OCI-LY7 (cell line): ENCODE results near the gene PICALM. TPM values are rescaled to one million over a fixed set of nuclear protein-coding genes. Genes with fewer than 3 reads are reported as not detected.

Experiments
- BruUV-seq: library from RNA; stranded (reverse); fragments of 400-500 nt; replicated peaks from 2 replicates; lab custom pipeline; 2021; lab: Mats Ljungman, UMichigan
- CTCF ChIA-PET: fragments of 300-600 bp; sonication (Branson Sonifier 250); formaldehyde crosslinking; loops from one replicate; lab custom pipeline; 2022; ENCODE audit warnings: antibody characterized with exemption; ENCODE audit not compliant: unreplicated experiment; lab: Charles Lee
- POLR2A ChIA-PET: fragments of 300-600 bp; sonication (Branson Sonifier 250); formaldehyde crosslinking; loops from one replicate; lab custom pipeline; 2022; ENCODE audit warnings: antibody characterized with exemption; lab: Charles Lee
- DNase-seq: peaks from one replicate; pipeline ENCODE4 v3.0.0-alpha.2; 2015; ENCODE audit warnings: low spot score
- H2AFZ ChIP-seq: fragments of 200-600 bp; sonication (generic), shearing (Covaris generic); 2 replicates; pipeline ENCODE4 v1.6.1; 2014; ENCODE audit warnings: mild to moderate bottlenecking, antibody characterized with exemption, low read length, moderate library complexity
- H3K27ac ChIP-seq: fragments of 200-600 bp; sonication (generic); 2 replicates; pipeline ENCODE4 v1.5.1; 2014; ENCODE audit warnings: mixed run types, low read depth, mild to moderate bottlenecking, moderate library complexity, low read length, inconsistent platforms; ENCODE audit not compliant: poor library complexity, severe bottlenecking
- H3K36me3 ChIP-seq: fragments of 200-600 bp; sonication (generic); 2 replicates; pipeline ENCODE4 v1.6.1; 2014; ENCODE audit warnings: mild to moderate bottlenecking, antibody characterized with exemption, low read length, moderate library complexity, mixed read lengths; ENCODE audit not compliant: insufficient read depth
- H3K4me1 ChIP-seq: fragments of 200-600 bp; sonication (generic); 2 replicates; pipeline ENCODE4 v1.5.1; 2014; ENCODE audit warnings: mild to moderate bottlenecking, low read length; ENCODE audit not compliant: insufficient read depth, poor library complexity, severe bottlenecking
- H3K4me2 ChIP-seq: fragments of 200-600 bp; sonication (generic); 2 replicates; pipeline ENCODE4 v1.6.1; 2014; ENCODE audit warnings: mild to moderate bottlenecking, low read length
- H3K4me3 ChIP-seq: fragments of 200-600 bp; sonication (generic); 2 replicates; pipeline ENCODE4 v1.5.1; 2014; ENCODE audit warnings: mild to moderate bottlenecking, low read depth, low read length; ENCODE audit not compliant: poor library complexity, severe bottlenecking
- H3K79me2 ChIP-seq: fragments of 200-600 bp; sonication (generic); 2 replicates; pipeline ENCODE4 v1.6.1; 2016; ENCODE audit warnings: low read depth, mild to moderate bottlenecking, low read length, moderate library complexity, mixed read lengths; ENCODE audit not compliant: insufficient read depth
- H3K9me2 ChIP-seq: fragments of 200-600 bp; sonication (generic); 2 replicates; pipeline ENCODE4 v1.6.1; 2016; ENCODE audit warnings: mild to moderate bottlenecking, low read length, mixed read lengths; ENCODE audit not compliant: insufficient read depth
- H3K9me3 ChIP-seq: fragments of 200-600 bp; sonication (generic); 2 replicates; pipeline ENCODE4 v1.6.1; 2014; ENCODE audit warnings: mild to moderate bottlenecking, mixed run types, low read length, mixed read lengths
- H4K20me1 ChIP-seq: fragments of 200-600 bp; sonication (generic); 2 replicates; pipeline ENCODE4 v1.6.1; 2014; ENCODE audit warnings: mild to moderate bottlenecking, antibody characterized with exemption, low read length, moderate library complexity, mixed read lengths; ENCODE audit not compliant: insufficient read depth
- EZH2phosphoT487 ChIP-seq: fragments of 200-600 bp; sonication (generic); IDR thresholded peaks from 2 replicates; pipeline ENCODE4 v1.6.1; 2018; ENCODE audit warnings: low read depth, borderline replicate concordance, mild to moderate bottlenecking, mixed run types, antibody characterized with exemption, low read length, moderate library complexity, mixed read lengths
- intact Hi-C: fragments of 100-400 bp; cut with micrococcal nuclease; formaldehyde crosslinking; loops from one replicate; pipeline ENCODE4 v1.10.0; 2022; ENCODE audit not compliant: unreplicated experiment
- total RNA-seq, 2 experiments: library from RNA; depleted of rRNA in 1 of 2; stranded (reverse); fragments of >200 nt in 1 of 2; shearing (Covaris generic) in 1 of 2; gene quantifications; 2 replicates each; pipeline ENCODE4 v1.2.3, GENCODE V29; 2014 to 2022
- TF ChIP-seq, protein P1 (sequence below): fragments of 200-600 bp; sonication (generic); conservative IDR thresholded peaks from 2 replicates; pipeline ENCODE4 v1.5.1; 2014; ENCODE audit warnings: mild to moderate bottlenecking, antibody characterized with exemption, low read length, moderate library complexity, mixed read lengths

The PICALM gene
- total RNA-seq, 2 experiments from 2014 or later = 77.9 to 108 TPM

GRCh38 chr11:86066033-86066432 lies 2.9 kb downstream of the PICALM start:
- H3K4me3 ChIP-seq = peak overlapping the region; percentile 82
- ChIA-PET CTCF (no interaction called here), POLR2A (interaction anchor here (1.0 kb wide), 1 partner anchor 49 kb away, joined by 4 read pairs; no protein-coding TSS in a partner anchor)
- TF ChIP-seq, protein P1, sequence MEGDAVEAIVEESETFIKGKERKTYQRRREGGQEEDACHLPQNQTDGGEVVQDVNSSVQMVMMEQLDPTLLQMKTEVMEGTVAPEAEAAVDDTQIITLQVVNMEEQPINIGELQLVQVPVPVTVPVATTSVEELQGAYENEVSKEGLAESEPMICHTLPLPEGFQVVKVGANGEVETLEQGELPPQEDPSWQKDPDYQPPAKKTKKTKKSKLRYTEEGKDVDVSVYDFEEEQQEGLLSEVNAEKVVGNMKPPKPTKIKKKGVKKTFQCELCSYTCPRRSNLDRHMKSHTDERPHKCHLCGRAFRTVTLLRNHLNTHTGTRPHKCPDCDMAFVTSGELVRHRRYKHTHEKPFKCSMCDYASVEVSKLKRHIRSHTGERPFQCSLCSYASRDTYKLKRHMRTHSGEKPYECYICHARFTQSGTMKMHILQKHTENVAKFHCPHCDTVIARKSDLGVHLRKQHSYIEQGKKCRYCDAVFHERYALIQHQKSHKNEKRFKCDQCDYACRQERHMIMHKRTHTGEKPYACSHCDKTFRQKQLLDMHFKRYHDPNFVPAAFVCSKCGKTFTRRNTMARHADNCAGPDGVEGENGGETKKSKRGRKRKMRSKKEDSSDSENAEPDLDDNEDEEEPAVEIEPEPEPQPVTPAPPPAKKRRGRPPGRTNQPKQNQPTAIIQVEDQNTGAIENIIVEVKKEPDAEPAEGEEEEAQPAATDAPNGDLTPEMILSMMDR = no peak
- no peak for TF ChIP-seq EZH2phosphoT487
- no peak for DNase-seq
- no peak overlapping the region for H2AFZ ChIP-seq
- peaks cover 51% of the 10 kb centered on the region for H4K20me1 ChIP-seq
- H3K9me3 ChIP-seq = 0 out of 2 replicates have a peak, but pooled peaks cover 7% of the 10 kb centered on the region
- H3K4me1 ChIP-seq = peaks cover 55% of the 10 kb centered on the region
- H3K27ac ChIP-seq = no peak overlapping the region
- H3K4me2 ChIP-seq = peak overlapping the region; percentile 99
- no peaks in the 10 kb centered on the region for H3K9me2 ChIP-seq
- peaks cover 8% of the 10 kb centered on the region for H3K36me3 ChIP-seq
- intact Hi-C loops = loop anchor here (5.0 to 10.0 kb wide), 4 partner anchors 404 to 1519 kb away; partner anchors contain the start of genes DLG2, TMEM126A and TMEM126B
- H3K79me2 ChIP-seq = peaks cover 75% of the 10 kb centered on the region
- no TSS peak for BruUV-seq

DNA sequence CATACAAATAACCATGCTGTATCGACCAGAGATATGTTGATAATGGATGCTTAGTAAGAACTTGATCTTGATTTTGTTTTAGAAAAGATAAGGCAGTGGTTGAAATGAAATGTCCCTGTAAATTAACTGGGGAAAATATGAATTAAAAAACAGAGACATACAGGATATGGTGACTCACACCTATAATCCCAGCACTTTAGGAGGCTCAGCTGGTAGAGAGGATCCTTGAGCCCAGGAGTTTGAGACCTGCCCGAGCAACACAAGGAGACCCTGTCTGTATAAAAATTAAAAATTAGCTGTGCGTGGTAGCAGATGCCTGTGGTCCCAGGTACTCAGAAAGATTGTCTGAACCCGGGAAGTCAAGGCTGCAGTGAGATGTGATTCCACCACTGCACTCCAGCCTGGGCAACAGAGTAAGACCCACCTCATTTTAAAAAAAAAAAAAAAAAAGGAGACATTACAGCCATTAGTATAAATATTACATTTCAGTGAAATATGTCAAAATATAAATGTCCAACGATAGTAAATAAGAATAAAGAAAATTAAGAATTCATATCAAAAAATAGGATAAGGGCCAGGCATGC lies 4.6 kb downstream of the PICALM start:
- H3K9me3 ChIP-seq = 0 out of 2 replicates have a peak, but pooled peaks cover 7% of the 10 kb centered on the region
- H4K20me1 ChIP-seq = peaks cover 62% of the 10 kb centered on the region
- no peak overlapping the region for H3K27ac ChIP-seq
- CTCF ChIA-PET = no interaction called here
- no peak for TF ChIP-seq EZH2phosphoT487
- TF ChIP-seq, protein P1 = no peak
- no peak for DNase-seq
- BruUV-seq = no TSS peak
- POLR2A ChIA-PET = no interaction called here
- H3K9me2 ChIP-seq = no peaks in the 10 kb centered on the region
- peaks cover 92% of the 10 kb centered on the region for H3K79me2 ChIP-seq
- H3K4me2 ChIP-seq = peak overlapping the region; percentile 72
- peaks cover 44% of the 10 kb centered on the region for H3K4me1 ChIP-seq
- H3K4me3 ChIP-seq = peak overlapping the region; percentile 23
- no peak overlapping the region for H2AFZ ChIP-seq
- intact Hi-C loops = loop anchor here (10.0 kb wide), 1 partner anchor 440 kb away; the partner anchor contains the start of genes DLG2 and TMEM126B
- peaks cover 13% of the 10 kb centered on the region for H3K36me3 ChIP-seq

- no TSS peak for BruUV-seq
- Histone ChIP-seq H3K4me1 (peaks cover 43% of the 10 kb centered on the region), H3K9me2 (no peaks in the 10 kb centered on the region), H3K4me3 (peak overlapping the region; percentile 34), H3K9me3 (0 out of 2 replicates have a peak, but pooled peaks cover 7% of the 10 kb centered on the region), H3K79me2 (peaks cover 100% of the 10 kb centered on the region), H3K27ac (no peak overlapping the region), H3K4me2 (peak overlapping the region; percentile 72), H3K36me3 (peaks cover 14% of the 10 kb centered on the region), H2AFZ (no peak overlapping the region), H4K20me1 (peaks cover 69% of the 10 kb centered on the region)
- intact Hi-C loops = loop anchor here (10.0 kb wide), 1 partner anchor 439 kb away; the partner anchor contains the start of genes DLG2 and TMEM126B
- no peak for TF ChIP-seq EZH2phosphoT487
- TF ChIP-seq, protein P1 = no peak
- CTCF ChIA-PET = no interaction called here
- POLR2A ChIA-PET = interaction anchor here (0.9 kb wide), 1 partner anchor 12 kb away, joined by 3 read pairs; no protein-coding TSS in a partner anchor
- no peak for DNase-seq
Observed at GRCh38 chr11:86063536-86063935, 5.3 kb downstream of the PICALM start.
